ENCODE measurements around the gene NUDT14.

The NUDT14 gene

DNA sequence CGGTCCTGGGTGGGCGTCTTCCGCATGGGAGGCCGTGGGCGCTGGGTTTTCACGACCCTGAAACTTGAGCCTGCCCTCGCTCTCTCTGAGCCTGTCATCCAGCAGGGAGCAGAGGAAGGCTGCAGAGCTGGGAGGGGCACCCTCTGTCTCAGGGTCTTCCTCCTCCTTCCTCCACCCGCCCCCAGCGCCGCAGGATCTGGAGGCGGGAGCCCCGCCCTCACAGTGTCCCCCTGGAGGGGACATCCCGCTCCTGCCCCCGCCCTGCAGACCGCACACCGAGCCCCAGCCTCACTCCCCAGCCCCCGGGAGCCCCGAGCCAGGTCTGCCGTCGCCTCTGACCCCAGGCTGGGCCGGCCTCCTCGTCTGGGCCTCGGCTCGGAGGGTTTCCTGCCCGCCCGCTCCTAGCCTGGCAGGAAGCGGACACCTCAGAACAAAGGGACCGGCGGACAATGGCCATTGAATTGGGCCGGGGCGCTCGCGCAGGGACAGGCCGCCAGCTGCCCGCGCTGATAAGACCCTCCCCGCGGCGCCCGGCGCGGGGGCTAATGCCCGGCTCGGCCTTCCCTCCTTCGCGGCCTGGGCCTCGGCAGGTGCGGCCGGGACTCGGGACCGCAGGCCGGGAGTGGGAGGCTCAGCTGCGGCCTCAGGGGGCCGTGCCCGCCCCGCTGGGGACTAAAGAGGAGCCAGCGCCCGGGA is 15.3 kb upstream of the NUDT14 start:
- no peak for DNase-seq

DNA sequence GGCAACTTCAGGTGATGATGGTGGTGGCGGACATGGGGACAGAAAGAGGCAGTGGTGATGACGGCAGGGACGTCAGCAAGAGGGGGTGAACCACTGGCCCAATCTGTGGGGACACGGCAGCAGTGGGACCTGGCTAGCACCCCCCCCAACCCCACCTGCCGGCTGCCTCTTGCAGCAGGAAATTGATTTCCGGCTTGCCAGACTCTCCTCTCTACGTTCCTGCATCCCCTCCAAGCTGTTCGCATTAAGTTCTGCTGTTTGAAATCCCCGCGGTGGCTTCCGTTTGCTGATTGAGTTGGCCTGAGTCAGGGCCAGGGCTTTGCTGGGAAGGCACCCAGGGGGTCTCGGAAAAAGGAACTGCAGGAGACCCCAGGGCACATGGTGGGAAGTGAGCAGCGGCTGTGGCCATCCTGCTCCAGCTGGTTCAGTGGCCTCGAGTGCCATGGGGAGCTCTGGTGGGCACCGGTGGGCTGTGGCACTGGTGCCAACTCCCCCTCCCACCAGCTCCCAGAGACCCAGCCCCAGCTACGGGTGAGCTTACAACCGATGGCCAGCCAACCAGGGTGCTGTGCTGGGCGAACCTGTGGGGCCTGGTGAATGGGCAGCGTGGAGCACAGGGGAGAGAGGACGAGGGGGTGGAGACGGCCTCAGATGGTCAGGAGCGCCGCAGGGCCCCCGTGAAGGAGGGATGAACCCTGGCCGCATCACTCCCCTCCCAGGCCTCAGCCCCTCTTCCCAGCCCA is 14.6 kb upstream of the NUDT14 start:
- DNase-seq = no peak

DNA sequence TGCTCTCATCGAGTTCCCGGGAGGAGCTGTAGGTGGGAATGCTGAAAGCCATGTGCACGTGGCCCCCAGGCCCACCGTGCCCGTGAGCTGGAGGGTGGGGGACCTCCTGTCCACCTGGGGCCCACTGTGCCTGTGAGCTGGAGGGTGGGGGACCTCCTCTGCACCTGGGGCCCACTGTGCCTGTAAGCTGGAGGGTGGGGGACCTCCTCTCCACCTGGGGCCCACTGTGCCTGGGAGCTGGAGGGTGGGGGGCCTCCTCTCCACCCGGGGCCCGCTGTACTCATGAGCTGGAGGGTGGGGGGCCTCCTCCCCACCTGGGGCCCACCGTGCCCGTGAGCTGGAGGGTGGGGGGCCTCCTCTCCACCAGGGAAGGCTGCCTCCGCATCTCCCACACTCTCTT is 13.9 kb upstream of the NUDT14 start:
- no peak for DNase-seq

DNA sequence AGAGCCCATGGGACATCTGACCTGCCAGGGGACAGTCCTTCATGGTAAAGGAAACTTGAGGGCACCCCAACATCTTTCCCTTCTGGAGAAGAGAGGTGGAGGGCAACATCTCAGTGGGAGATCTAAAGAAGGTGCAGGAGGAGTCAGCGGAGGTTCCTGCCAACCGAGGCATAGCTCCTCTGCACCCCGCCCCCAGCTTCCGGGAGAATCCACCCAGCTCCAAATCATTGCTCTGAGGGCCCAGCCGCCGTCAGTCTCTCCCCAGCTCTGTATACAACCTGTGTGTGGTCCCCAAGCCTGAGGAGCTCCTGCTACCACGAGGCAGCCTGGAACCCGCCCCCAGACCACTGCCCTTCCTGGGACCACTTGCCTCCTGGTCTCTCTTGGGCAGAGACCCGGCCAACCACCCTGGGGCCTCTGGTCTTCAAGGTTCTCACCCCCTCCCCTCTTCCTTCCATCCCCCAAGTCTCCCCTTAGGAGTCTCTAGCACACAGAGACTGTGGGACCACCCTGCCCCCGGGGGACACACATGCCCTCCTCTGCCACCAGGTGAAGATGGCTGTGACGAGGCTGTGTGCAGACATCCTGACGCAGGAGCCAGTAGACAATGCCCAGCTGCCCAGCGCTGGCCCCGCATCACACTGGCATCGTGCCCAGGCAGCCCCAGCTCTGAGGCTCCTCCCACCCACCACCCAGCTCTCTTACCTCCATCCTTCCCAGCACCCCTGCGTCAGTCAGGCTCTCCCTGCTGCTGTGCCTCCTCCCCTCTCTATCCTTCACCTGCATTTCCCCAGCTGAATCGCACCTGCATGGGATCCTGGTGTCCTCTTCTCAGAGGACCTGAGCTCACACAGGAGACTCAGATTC is 13.0 kb upstream of the NUDT14 start:
- DNase-seq = peak in 1 of 4 experiments; percentile 28

DNA sequence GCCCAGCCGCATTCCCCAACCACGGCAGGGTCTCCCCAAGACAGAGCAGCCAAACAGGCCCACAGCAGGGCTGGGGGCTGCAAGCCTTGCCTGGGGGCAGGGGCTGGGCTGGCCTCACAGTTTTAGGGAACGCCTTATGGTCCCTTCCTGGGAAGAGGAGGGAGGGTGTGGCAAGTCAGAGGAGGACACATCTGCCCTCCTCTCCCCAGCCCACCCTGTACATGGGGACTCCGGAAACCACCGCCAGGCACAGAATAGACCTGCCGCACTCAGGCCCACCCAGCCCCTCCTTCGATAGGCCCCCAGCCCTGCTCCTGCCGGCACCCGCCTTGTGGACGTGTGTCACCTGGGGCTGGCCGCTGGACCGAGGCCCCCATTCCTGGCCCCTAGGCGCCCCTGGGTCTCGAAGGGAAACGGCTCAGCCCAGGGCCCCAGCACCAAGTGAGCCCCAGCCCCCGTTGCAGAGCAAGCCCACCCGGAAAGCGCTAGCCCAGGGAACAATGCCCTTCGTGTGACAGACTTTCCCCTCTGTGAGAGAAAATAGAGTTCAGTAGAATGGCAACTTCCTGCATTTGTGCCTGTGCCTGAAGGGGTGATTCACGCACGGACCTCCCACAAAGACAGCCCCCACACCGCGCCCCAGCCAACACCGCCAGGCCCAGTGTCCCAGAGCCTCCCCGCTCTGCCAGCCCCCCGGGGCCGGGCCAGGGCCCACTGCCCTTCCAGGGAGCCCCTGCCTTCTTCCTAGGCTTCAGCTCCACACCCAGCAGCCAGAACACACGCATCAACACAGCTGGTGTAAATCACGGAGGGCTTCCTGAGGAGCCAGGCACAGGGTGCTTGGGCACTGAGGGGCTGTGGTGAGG is 12.0 kb upstream of the NUDT14 start:
- no peak for DNase-seq

DNA sequence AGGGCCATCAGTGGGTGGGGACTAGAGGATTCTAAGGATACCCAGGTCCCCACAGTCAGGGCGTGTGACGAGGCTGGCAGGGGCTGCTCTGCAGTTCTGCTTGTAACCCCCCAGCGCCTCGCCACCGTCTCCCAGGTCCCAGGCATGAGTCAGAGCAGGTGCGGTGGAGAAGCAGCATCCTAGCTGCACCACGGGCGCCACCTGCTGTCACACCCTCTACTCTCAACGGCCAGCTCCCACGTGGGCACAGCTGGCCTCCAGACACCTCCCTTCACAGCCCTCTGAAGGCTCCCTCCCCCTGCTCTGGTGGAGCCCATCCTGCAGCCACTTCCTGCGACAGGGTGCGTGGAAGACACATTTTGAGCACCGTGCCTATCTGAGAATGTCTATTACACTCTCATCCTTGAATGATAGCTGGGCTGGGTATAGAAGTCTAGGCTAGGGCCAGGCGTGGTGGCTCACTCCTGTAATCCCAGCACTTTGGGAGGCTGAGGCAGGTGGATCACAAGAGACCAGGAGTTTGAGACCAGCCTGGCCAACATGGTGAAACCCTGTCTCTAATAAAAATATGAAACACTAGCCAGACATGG is 6.9 kb upstream of the NUDT14 start:
- DNase-seq = no peak

DNA sequence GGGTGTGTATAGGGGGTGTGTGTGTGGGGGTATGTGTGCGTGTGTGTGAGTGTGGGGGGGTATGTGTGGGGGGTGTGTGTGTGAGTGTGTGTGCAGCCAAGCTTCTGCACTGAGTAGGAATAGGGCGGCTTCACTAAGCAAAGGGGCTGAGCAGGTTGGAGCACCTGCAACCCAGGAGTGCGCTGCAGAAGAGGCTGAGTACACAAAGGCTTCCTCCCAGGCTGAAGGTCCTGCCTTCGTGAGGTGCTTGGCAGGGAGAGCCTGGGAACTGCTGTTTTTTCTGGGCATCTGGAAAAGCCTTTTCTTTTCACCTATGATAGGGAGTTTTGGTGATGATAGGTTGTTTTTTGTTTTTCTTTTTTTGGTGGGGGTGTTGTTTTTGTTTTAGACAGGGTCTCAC is 6.0 kb upstream of the NUDT14 start:
- DNase-seq = no peak

DNA sequence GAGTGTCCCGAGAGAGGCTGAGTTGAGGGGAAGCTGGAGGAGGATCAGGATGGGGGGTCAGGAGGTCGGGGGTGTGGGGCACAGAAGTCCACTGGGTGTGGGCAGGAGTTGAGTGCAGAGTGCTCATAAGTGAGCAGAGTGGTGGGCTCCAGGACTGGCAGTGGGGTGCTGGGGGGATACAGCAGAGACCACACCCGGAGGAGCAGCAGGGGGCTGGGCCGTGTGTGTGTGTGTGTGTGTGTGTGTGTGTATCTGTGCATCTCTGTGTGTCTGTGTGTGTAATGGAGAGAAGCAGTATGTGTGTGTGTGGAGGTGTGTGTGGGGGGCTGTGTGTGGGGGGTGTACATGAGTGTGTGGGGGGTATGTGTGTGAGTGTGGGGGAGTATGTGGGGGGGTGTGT is 4.9 kb upstream of the NUDT14 start:
- DNase-seq = no peak

DNA sequence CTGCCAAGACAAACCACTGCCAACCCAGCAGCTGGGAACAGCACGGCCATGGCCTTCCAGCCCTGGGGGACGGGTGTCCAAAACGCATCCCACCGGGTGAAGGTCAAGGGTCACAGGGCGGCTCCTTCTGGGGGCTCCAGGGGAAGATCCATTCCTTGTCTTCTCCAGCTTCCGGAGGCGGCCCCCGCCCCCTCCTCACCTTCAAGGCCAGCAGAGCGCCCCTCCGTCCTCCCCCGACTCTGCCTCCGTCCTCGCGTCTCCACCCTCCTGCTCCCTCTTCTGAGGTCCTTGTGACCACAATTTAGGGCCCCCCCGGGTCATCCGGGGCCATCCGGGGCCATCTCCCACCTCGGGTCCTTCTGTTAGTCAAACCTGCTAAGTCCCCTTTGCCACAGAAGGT is 3.9 kb upstream of the NUDT14 start:
- DNase-seq = no peak

DNA sequence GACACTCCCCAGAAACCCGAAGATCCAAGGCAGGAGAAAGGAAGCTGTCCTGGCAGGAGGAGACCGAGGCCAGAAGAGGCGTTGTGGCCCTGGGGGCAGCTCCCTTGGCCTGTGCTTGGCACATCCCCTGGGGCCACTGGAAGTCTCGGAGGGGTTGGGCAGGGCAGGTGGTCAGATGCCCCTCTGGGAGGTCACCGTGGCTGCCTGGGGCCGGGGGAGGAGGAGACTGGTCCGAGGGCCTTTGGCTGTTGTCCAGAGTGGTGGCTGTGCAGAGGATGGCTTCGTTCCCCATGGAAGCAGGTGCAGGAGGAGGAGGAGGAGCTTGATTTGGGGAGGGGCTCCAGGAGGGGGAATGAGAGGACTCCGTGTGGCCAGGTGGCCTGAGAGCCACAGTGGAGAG is 3.3 kb upstream of the NUDT14 start:
- DNase-seq = no peak

DNA sequence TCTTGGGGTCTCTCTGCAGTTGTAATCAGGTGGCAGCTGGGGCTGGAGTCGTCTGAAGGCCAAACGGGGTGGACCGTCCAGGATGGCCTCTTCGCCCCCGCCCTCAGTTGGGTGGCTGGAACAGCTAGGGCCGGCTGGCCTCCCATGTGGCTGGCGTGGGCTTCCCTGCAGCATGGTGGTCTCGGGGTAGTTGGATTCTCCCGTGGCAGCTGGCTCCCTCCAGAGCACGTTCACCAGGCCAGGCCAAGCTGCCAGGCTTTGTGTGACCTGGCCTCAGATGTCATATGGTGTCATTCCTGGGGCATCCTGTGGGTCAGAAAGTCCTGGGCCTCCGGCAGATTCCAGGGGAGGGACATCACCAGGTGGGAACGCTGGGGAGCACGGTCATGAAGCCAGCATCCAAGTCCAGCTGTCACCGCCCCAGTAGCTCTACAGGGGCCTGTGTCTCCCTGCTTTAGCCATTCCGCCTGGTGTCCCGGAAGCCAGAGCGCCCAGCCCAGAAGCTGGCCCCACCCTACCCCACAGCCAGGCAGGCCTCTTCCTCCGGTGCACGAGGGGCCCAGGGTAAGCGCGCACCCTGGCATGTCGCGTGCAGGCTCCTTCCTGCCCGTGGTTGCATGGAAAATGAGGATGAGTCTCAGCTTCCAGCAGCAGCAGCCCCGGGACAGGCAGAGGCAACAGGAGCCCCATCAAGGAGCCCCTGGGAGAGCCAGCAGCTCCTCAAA is 1.3 kb upstream of the NUDT14 start:
- DNase-seq = no peak

DNA sequence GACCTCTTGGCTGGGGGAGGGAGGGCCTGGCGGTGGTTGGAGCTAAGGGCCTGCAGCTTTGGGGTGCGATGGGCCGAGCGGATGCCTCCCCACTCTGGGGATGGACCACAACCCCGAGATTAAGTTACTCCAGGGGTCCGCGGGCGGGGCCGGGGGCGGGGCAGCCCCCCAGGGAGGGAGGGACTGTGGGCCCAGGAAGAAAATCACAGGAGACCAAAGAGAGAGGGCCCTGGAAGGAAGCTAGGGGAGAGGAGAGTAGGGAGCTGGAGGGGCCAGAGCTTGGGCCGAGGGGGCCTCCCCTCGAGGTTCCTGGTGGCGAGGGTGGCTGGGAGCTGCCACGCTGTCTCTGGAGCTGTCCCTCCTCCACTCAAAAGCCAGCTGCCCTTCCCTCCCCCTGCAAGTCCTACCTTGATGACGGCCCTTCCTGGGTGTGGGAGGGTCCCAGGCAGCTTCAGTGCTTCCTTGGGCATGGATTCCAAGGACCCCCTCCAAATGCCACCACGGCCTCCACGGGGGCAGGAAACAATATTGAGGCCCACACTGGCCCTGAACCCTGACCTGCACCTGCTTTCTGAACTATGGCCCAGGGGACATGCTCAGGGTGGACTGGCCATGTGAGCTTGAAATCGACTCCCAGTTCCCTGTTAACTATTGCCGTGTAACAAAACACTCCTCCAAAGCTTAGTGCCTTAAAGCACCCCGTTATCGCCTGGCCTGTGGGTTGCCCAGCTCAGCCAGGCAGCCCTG is 610 bp upstream of the NUDT14 start:
- no peak for DNase-seq

DNA sequence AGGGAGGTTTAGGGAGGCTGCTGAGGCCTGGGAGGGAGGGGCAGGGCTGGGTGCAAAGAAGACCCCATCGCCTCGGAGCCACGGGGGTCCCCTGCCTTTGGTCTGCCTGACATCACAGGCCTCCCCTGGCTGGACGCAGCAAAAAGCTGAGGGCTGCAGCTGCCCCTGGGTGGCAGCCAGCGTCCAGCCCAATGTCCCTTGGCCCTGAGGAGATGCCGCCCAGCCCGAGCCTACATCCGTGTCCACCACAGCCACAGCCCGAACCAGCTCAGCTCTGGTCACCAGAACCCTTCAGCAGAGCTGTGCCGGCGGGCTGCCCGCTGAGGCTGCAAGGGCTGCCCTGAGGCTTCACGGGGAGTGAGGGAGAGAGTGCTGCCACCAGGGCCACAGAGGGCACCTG is 1.9 kb downstream of the NUDT14 start:
- DNase-seq = no peak

DNA sequence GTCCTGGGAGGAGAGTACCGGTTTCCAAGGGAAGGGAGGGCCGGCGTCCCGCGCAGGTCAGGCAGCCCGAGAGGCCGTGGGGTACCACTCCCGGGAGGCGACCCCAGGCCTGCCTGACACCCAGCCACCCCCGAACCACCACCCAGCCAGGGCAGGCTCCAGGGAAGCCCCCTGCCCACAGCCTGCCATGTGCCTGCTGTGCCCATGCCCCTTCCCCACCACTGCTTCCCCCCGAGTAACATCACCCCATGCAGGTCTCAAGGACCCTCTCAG is 2.3 kb downstream of the NUDT14 start:
- DNase-seq = no peak

DNA sequence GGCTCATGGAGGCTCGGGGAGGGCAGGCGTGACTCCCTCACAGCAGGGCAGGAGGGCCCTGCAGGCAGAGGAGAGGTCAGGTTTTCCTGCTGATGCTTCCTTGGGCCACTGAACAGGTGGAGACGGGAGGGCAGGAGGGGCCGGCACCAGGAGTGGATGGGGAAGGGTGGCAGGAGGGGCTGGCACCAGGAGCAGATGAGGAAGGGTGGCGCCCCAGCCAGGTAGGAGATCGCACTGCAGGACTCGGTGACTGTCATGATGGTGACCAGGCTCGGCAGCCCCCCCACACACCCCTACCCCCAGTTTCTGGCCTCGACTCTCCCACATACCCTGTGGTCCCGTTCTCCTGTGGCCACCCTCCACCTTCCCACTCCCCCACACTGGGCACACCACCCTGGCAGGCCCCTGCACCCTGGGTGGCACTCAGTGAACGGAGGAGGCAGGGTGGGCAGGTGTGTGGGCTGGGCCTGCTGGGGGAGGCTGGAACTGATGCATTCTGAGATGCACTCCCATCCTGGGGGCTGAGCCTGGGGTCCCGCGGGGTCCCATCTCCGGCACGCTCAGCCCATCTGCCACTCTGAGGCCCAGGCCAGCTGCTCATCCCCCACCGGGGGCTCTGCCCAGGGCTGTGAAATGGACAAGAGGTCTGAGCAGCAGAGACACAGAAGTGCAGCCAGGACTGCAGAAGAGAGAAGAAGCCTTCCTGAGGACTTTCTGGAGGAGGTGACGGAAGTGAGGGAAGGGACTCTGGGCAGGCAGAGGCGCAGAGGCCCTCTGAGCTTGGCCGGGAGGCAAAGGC is 2.8 kb downstream of the NUDT14 start:
- DNase-seq = no peak

DNA sequence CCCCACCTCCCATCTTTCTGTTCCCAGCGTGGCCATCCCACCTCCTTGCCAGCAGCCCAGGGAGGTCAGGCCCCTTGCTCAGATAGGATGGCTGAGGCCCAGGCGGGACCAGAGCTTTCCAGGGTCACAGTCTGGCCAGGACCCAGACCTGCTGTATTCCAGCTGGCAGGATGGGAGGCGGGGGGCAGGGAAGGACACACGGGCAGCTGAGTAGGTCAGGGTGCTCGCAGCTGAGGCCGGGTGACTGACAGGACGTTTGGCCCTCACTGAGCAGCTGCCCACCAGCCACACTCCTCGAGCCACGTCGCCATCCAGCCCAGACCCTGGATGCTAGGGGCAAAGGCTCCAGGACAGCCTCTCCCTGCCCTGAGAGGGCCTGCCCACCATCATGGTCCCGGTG is 4.0 kb downstream of the NUDT14 start:
- no peak for DNase-seq

DNA sequence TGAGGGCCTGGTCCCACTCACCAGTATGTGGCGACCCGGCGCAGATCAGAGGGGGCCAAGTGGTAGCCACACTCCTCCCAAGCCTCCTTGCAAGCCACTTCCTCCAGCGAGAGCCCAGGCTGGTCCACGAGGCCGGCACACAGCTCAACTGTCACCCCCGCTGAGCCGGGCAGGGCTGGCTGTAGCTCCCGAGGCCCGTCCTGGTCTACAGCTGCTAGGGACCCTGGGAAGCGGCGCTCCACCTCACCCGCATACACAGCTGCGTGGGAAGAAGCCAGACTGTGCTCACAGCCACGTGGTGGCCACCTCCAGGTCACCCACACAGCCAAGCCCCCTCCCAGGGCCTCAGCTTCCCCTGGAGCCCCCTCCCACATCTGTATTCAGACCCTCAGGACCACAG is 4.6 kb downstream of the NUDT14 start:
- no peak for DNase-seq

DNA sequence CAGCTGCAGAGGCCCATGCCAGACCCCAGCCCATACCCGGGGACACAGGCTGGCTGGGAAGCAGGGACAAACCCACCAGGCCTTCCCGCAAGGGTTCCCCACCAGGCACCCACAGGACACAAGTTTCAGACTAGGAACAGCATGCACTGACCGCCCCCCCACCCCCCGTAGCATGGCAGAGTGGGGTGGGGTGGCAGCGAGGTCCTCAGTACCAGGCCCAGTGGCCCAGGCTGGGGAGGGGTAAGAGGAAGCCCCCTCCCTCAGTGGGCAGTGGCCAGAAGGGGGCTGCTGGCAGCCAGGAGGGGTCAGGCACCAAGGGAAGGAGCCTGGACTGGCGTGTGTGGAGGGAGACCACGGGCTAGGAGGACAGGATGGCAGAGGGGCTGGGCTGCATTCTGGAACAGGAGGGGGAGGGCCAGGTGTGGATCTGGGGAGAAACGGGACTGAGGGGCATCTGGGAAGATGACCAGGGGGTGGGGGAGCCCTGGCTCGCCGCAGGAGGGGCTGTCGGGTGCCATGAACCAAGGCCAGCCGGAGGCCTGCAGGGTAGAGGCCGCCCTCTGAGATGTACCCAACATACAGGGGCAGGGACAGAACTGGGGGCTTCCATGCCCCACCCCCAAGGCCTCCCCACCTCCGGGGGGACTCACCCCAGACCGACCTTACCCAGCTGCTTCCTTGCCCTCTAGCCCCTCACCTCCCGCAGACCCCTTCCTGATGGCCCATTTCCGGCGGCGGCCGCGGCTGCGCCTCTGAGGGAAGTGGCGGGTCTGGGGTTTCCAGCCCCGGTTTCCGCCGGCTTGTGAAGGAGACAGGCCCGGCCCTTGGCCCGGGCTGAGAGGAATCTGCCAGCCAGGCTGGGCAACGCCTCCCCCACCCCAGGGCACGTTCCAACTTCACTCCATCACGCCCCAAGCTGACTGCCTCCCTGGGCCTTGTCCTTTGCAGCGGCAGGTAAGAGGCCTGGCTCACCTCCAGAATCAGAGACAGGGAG is 6.9 kb downstream of the NUDT14 start:
- DNase-seq = peak in 1 of 4 experiments; percentile 28

DNA sequence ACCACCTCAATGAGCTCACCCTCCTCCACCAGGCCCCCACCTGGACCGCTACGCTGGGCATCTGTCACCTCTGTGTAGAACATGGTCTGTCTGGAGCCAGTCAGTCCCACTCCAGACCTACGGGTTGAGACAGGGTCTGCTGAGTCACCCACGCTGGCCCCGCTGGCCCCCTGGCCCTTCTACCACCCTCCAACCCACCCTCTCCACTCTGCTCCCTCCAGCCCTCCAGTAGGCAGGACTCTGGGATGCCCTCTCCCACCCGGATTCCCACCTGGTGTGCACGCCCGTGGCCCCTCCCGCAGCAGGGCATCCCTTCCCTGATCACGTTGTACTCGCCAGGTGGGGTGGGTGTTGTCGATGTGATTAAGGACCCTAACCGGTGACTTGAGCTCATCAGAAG is 8.0 kb downstream of the NUDT14 start:
- DNase-seq = no peak

Data from activated naive CD4-positive, alpha-beta T cell (primary cell).